ENCODE data around the gene GARIN3. TPM values are rescaled to one million over a fixed set of nuclear protein-coding genes. Genes with fewer than 3 reads are reported as not detected.

The GARIN3 gene
- total RNA-seq, result not detected in 2 replicates

DNA sequence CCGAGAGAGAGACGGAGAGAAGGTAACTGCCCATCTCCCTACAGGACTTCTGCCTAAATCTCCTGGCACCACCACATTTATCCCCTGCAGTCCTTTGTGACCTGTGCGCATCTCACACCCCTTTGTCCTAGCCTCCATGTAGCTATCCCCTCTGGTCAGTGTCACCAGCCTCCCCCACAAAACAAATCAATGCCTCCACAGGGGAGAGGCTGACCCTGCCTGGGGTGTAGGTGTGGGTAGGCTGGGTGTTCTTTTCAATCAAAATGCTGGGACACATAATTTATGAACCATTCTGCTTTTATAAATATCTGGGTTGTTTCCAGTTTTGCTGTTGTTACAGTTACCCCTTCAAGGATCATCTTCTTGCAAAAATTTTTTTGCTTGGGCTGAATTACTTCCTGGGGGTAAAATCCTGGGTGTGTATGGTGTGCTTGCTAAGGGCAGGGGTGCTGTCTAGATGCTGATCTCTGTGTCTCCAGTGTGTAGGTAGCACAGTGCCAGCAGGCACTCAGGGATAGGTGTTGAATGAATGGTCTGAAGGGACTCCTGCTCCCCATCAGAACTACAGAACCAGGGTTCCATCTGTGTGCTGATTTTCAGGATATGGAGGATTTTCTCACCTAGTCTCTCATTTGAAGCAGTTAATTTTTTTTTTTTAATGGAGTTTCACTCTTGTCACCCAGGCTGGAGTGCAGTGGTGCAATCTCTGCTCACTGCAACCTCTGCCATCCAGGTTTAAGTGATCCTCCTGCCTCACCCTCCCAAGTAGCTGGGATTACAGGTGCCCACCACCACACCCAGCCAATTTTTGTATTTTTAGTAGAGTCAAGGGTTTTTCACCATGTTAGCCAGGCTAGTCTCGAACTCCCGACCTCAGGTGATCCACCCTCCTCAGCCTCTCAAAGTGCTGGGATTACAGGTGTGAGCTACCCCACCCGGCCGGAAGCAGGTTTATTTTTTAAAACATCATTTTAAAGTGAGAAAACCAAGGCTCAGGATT, at the start of gene GARIN3:
Gene GARIN3, minus strand, starts transcription at position 51 of the 1,000 bp plus-strand sequence. CDS start 96 bp downstream, outside the sequence.

DNA sequence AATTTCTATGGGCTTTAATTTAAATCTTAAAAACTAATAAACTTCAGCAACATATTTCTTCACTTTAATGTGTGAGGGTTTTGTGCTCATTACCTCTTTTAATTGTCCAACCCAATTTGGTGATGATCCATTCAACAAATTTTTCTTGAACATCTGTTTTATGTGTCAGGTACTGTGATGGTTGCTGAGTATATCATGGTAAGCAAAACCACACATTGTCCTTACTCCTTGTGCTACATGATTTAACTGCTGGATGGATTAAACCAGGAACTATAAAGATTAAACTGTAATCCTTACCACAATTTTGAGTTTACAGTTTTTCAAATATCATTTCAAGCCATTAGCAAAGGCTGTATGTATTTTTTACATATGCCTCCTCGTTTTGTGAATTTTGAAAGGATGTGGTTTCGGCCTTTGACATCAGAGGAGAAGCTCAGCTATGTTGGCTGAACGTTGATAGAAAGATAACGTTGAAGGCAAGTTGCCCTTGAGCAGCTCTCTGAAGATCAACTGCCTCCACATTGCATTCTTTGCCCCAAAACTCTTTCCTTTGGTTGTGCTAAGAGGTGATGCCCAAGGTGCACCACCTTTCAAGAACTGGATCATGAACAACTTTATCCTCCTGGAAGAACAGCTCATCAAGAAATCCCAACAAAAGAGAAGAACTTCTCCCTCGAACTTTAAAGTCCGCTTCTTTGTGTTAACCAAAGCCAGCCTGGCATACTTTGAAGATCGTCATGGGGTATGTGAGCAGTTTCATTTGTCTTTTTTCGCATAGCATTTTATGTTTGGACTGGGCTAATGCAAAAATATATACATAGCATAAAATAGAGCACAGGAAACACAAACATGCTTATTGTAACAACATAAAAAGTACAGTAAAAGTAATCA, 14.6 kb upstream of the GARIN3 start, which contains the start of gene ITK:
Gene ITK, plus strand, starts transcription at position 467 of the 891 bp plus-strand sequence. Its CDS starts 138 bp downstream, at position 605.

DNA sequence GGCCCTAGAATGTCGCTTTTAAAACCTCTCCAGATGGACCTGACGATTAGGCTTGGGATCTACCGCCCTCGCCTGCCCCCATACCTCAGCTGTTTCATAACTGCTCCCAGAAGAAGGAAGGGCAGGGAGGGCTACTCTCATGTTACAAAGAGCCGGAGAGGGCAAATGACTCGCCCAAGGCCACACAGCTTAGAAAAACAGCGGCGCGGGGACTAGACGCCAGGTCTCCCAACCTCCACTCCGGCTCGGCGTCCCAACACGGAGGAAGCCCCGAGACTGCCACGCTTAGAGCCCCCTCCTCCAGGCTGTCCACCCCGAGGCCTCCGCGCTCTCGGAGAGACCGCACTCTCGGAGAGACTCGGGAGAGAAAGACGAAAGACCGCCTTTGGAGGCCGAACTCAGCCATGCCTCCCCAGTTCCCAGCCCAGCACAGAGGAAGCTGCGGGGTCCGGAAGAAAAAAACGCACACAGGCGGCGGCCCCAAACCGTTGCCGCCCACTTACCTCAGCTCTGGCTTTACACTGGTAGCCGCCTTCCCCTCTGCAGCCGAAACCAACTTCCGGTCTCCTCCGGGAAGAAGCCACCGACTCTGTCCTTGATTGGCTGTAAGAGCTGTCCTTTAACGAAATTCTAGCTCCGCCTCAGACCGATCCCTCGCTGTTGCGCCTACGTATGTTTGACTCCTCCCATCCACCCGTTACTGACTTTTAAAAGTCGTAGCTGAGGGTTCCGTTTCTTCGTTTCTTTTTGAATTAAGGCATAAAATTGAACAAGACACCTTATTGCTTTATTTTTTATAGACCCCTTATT, 23.5 kb downstream of the GARIN3 start, which contains the start of gene MED7:
Gene MED7, minus strand, starts transcription at position 549 of the 810 bp plus-strand sequence. CDS start 3,434 bp downstream, outside the sequence.

Other genes with a start within 250 kb of the GARIN3 start
- not detected in 2 replicates for gene TIMD4, start 203.0 kb downstream of the GARIN3 start, total RNA-seq
- gene HAVCR1, start 107.1 kb downstream of the GARIN3 start, total RNA-seq, result not detected in 2 replicates
- 0.15 TPM in 1 of 2 replicates, not detected in the other for gene HAVCR2, start 57.2 kb downstream of the GARIN3 start, total RNA-seq
- gene MED7, start 23.4 kb downstream of the GARIN3 start, total RNA-seq, result 7.5 and 8.2 TPM in 2 replicates
- not detected in 2 replicates for gene ITK, start 14.6 kb upstream of the GARIN3 start, total RNA-seq
- gene CYFIP2, start 99.9 kb upstream of the GARIN3 start, total RNA-seq, result 13.5 and 14.0 TPM in 2 replicates